22Rv1 (cell line): ENCODE data around the gene HEBP2.
"Not testable (repeated sequence)": the region's sequence is repeated elsewhere in the genome, so short reads cannot be mapped to it uniquely, and the experiment has no call there.

Experiments
- H3K27ac ChIP-seq: fragments of 450-650 bp; 2 replicates; pipeline ENCODE4 v1.5.1; 2017
- CTCF ChIP-seq: fragments of 450-650 bp; IDR thresholded peaks from 2 replicates; pipeline ENCODE4 v1.5.1; 2017; ENCODE audit warnings: mild to moderate bottlenecking
- ZFX ChIP-seq: fragments of 450-650 bp; IDR thresholded peaks from 2 replicates; pipeline ENCODE4 v1.6.1; 2017; ENCODE audit warnings: antibody characterized with exemption, borderline replicate concordance

Gene HEBP2, protein sequence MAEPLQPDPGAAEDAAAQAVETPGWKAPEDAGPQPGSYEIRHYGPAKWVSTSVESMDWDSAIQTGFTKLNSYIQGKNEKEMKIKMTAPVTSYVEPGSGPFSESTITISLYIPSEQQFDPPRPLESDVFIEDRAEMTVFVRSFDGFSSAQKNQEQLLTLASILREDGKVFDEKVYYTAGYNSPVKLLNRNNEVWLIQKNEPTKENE

GRCh38 chr6:138403801-138404665, at the start of gene HEBP2:
TSS of gene HEBP2 (plus strand) at chr6:138404223. CDS start at chr6:138404496, 273 bp downstream.
- no peak for TF ChIP-seq ZFX
- TF ChIP-seq CTCF = peak; percentile 89
- H3K27ac ChIP-seq = peak within 1 kb of the TSS; percentile 89

DNA sequence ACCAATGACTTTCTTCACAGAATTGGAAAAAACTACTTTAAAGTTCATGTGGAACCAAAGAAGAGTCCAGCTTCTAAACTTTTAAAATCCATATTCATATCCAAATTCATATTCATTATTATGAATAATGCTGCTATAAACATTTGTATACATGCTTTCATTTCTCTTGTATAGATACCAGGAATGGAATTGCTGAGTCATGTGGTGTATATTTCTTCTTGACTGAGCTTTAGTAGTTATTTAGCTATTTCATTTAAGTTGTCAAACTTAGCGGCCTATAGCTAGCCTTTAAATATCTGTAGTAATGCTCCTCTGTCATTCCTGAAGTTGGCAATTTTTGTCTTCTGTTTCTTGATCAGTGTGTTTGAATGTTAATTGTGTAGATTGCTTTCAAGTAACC, 46.1 kb upstream of the HEBP2 start:
- no peak overlapping the region for H3K27ac ChIP-seq
- TF ChIP-seq CTCF (no peak), ZFX (no peak)

DNA sequence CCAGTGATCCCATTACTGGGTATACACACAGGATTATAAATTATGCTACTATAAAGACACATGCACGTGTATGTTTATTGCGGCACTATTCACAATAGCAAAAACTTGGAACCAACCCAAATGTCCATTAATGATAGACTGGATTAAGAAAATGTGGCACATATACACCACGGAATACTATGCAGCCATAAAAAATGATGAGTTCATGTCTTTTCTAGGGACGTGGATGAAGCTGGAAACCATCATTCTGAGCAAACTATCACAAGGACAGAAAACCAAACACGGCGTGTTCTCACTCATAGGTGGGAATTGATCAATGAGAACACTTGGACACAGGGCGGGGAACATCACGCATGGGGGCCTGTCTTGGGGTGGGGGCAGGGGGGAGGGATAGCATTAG, 35.3 kb upstream of the HEBP2 start:
- not testable (repeated sequence) for H3K27ac ChIP-seq

GRCh38 chr6:138370631-138371451, 33.2 kb upstream of the HEBP2 start:
- H3K27ac ChIP-seq = peak overlapping the region; percentile 17; the same call in 1 of the 2 replicates
- TF ChIP-seq CTCF (no peak), ZFX (no peak)

DNA sequence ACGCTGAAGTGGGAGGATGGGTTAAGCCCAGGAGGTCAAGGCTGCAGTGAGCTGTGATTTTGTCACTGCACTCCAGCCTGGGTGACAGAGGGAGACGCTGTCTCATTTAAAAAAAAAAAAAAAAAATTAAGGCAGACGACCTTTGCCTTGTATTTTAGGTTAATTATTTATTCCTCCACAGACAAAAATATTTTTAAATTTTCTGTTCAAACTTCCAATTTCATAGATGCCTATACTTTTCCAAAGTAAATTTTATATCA, 32.6 kb upstream of the HEBP2 start:
- TF ChIP-seq CTCF (no peak), ZFX (no peak)
- no peak overlapping the region for H3K27ac ChIP-seq

- H3K27ac ChIP-seq = no peak overlapping the region
- TF ChIP-seq ZFX (no peak), CTCF (no peak)
Observed at GRCh38 chr6:138371720-138372119, 32.3 kb upstream of the HEBP2 start.

GRCh38 chr6:138372711-138373463, 31.1 kb upstream of the HEBP2 start:
- no peak overlapping the region for H3K27ac ChIP-seq
- TF ChIP-seq ZFX (no peak), CTCF (0 out of 2 replicates have a peak, but pooled peaks have one; percentile 13)
